GM19099 (cell line): ENCODE measurements around the gene MYH9.

Source experiments
- POLR2A ChIP-seq: IDR thresholded peaks from 3 replicates; pipeline ENCODE4 v1.6.1; 2011; ENCODE audit warnings: low read depth; ENCODE audit not compliant: insufficient read length; ENCODE audit errors: extremely low read depth

Gene MYH9

DNA sequence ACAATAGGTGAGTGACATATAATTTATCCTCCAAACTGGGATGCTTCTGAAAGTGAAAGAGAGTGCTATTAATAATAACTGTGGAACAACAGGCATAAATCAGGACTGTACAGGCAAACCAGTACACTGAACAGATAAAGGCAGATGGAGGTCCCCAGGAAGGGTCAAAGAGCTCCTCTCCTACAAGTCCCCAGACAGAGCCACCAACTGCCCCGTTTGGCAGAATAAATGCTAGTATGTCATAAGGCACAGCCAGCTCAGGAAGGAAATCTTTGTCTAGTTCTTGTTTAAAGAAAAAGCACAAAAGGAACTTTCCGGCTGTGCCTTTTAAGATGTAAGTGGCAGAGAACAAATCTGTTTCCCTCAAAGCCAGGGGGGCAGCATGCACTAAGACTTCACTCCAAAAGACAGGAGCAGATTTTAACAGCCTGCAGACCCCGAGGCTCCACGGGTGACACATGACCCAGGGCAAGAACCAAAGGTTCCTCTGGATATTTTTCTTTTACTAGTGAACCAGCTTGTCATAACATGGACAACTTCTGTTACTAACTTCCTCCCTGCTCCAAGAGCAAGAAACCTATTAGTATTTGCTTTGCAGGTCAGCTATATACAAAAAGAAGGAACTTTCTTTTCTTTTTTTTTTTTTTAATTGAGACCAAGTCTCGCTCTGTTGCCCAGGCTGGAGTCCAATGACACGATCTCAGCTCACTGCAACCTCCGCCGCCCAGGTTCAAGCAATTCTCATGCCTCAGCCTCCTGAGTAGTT is 50.2 kb downstream of the MYH9 start:
- TF ChIP-seq POLR2A: no peak

GRCh38 chr22:36336246-36337182 is 51.3 kb downstream of the MYH9 start:
- no peak for TF ChIP-seq POLR2A

- TF ChIP-seq POLR2A: no peak
Observed at GRCh38 chr22:36335621-36336020, 52.1 kb downstream of the MYH9 start.

DNA sequence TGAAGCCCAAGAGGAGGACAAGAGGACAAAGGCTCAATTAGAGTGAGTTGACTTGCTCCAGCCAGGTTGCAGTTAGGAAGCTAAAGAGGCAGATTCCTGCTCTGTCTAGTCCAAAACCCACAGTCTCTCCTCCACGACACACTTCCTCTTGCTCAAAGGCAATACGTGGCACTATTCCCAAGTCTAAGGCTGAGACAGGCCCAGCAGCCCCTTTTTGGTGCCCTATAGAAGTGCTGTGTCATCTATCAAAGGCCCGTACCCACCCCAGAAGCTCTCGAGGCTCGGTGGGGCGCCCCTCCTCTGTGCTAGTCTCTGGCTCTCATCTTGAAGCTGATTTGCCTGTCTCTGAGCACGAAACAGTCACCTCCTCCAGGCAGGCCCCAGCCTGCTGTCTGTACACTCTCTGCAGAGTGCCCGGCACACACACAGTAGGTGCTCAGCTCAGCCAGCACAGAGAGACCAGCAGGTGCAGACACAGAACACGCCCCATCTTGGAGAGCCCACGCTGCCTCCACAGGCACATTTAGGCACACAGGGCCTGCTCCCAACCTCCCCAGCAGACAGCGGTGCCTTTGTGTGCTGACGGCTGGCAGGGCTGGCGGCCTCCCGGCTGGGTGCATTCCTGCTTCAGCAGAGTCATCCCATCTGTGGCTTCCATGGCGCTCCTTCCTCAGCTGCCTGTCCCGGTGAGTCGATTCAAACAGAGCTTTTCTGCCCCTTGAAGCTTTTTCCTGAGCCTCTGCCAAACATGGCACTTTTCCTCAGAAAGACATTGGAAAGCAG is 52.8 kb downstream of the MYH9 start:
- no peak for TF ChIP-seq POLR2A

DNA sequence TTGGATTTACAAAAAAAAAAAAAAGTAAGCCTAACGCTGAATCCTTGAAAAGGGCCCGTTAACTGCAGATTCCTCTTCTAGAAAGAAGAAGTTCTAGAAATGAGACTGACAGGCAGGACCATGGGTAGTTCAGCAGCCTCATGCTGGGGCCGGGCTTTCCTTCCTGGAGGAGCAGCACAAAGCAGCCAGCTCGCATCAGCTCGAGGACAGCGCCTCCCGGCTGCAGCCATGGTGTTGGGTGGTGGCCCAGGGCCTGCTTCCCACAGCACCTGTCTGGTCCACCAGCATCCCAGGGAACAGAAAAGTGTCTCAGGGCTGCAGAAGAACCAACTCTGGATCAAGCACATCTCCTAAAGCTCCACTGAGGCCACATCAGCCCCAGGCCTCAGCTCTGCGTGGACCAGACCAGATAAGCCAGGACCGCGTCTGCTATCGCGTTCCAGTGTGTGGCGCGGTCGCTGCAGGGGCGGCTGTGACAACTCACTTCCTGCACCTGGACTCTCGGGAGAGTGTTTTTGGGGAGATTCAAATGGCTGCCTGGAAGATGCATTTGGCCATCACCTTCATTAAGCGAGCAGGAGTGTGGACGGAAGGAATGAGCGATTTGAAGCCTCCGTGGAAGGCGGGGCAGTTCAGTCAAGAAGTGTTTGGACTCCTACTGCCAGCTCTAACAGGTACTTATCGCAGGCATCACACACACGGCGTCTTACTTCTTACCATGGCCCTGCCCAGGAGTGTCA is 53.5 kb downstream of the MYH9 start:
- no peak for TF ChIP-seq POLR2A

DNA sequence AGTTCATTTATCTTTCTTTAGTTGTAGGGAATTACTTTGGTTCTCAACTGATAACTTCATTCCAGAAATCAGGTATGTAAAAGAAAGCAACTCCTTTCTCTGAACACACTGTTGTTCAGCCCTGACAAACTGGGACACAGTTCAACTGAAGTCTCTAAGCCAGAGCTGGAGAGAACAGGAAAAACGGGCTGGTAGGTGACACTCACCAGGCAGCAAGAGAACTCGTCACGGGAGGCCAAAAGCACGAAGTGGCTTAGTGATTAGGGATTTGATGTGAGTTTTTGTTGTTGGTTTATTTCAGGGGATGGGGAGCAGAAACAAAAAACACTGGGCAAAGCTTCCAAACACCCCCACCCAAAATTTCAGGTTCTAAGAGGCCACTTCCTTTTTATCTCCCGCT is 54.1 kb downstream of the MYH9 start:
- no peak for TF ChIP-seq POLR2A

GRCh38 chr22:36332623-36333332 is 55.0 kb downstream of the MYH9 start:
- no peak for TF ChIP-seq POLR2A

GRCh38 chr22:36331912-36332622 is 55.7 kb downstream of the MYH9 start:
- TF ChIP-seq POLR2A: peak; percentile 46

DNA sequence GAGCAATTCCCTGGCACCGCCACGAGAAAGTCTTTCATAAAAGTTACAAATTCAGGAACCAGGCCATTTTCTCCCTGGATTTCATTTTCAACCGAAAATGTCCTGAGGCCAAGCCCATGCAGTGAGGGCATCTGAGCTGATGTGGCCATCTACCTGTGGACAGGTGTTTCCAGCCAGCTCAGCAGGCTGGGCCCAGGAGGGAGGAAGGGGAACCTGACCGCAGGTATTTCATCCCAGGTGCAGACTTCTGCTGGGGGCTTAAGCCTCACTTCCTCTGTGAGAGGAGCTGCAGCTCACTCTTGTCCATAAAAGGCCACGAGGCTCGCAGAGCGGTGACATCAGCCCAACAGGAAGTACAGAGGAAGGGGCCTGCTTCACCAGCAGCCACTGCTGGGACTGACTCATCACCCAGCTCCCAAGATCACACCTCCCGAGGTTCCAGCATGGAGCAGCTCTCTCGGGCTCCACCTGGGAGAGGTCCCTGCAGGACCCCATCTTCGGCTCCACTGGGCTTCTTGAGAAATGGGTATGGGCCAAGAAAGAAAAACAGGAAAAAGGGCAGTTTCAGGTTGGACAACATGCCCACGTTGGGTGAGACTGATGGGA is 56.4 kb downstream of the MYH9 start:
- peak; percentile 71 for TF ChIP-seq POLR2A

DNA sequence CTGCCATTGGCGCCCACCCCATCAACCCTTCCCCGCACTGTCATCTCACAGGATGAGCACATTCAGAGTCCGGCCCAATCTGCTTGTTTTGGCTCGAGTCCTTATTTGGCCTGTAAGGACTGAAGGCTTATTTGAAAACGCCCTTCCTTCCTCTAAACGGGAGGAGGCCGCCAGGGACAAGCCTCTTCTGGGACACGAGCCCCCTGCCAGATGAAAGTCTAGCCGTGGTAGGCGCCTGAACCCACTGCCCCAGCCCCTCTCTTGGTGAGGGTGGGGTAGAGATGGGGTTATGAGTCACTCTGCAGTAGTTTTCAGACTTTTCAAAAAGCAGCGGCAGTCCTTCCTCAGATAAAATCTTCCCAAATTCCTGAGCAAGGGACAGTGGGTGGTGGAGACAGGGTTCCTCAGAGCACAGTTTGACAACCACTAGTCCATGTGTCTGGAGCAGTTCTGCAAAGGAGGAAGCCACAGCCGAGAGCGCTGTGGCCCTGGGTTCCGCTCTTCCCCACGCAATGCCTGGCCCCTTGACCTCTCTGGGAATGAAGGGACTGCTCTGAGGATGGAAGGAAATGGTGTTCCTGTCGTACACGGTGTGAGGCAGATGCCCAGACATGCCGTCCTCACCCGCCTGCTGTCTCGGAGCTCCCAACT is 57.0 kb downstream of the MYH9 start:
- no peak for TF ChIP-seq POLR2A

GRCh38 chr22:36330127-36330526 is 57.6 kb downstream of the MYH9 start:
- TF ChIP-seq POLR2A: no peak
